Measurements from ENCODE around the gene NAA20. TPM values are rescaled to one million over a fixed set of nuclear protein-coding genes. Genes with fewer than 3 reads are reported as not detected.

Gene NAA20
- total and polyA plus RNA-seq, 2 donors (not counting 1 experiment from before 2014, with no cell fraction given) = 42.4 to 82.6 TPM

DNA sequence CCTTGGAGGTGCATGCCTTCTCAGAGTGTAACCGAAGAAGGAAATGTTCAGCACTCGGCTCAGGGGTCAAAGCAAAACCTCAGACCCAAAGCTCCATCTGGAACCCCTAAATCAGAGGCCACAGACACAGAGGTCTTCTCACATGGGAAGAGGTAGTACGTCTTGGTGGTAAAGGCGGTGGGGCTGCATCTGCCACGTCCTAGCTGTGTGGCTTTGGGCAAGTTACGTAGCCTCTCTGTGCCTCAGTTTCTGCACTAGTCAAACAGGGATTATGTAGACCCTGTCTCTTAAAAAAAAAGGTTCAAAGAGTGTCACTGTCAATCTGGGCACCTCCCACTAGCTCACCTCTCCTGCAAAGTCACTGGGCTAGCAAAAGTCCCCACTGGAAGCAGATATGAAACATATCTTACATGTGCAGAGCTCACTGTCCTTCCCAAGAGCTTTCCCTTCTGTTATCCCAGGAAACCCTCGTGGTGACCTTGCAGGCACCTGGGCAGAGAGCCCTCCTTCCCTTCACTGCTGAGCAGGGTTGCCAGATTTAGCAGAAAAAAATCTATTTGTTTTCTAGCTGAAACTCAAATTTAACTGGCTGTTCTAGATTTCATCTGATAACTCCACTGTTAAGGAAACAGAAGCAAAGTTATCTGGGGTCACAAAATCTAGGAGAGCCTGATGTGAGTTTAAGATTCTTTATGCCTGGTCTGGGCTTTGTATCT is 18.0 kb upstream of the NAA20 start:
- Histone ChIP-seq H3K4me3 (replicated peaks in 1 of 4; ENCODE audit: control extremely low read depth in 1 of 4, insufficient read depth in 1 of 4, low read depth in 3 of 4, low read length in 4 of 4) (no peak overlapping the region), H3K4me2 (ENCODE audit: extremely low read depth, insufficient read depth, low read length) (no peak overlapping the region), H3K4me1 (ENCODE audit: control insufficient read depth, extremely low read depth, insufficient read depth, low read length) (peaks cover 23% of the 10 kb centered on the region), H3K27me3 (ENCODE audit: control insufficient read depth, insufficient read depth, low read length) (no peaks in the 10 kb centered on the region), H2AFZ (ENCODE audit: low read length) (no peak overlapping the region), H3K27ac (ENCODE audit: insufficient read depth, low read length) (no peak overlapping the region), H3K36me3 (ENCODE audit: control insufficient read depth, insufficient read depth, low read length) (peaks cover 17% of the 10 kb centered on the region), H3K9ac (ENCODE audit: insufficient read depth, low read length) (no peak overlapping the region), H4K20me1 (ENCODE audit: control insufficient read depth, extremely low read depth, insufficient read depth, low read length) (no peaks in the 10 kb centered on the region), H3K9me3 (ENCODE audit: control insufficient read depth, insufficient read depth, low read depth, low read length) (no peaks in the 10 kb centered on the region), H3K79me2 (ENCODE audit: control insufficient read depth, insufficient read depth, low read length) (peaks cover 13% of the 10 kb centered on the region)
- no peak for DNase-seq (ENCODE audit: low read depth in 2 of 2)
- no peak for TF ChIP-seq CTCF (conservative IDR thresholded peaks at IDR 0.05 in 1 of 2, IDR thresholded peaks at IDR 0.05 in 1 of 2; ENCODE audit: low read depth in 1 of 2, low read length in 2 of 2)
- TF ChIP-seq EZH2 (IDR thresholded peaks at IDR 0.05; ENCODE audit: low read length, missing control alignments) = no peak

GRCh38 chr20:20000211-20000968 is 16.8 kb upstream of the NAA20 start:
- TF ChIP-seq CTCF (conservative IDR thresholded peaks at IDR 0.05 in 1 of 2, IDR thresholded peaks at IDR 0.05 in 1 of 2; ENCODE audit: low read depth in 1 of 2, low read length in 2 of 2) (no peak), EZH2 (IDR thresholded peaks at IDR 0.05; ENCODE audit: low read length, missing control alignments) (no peak)
- H3K4me2 ChIP-seq (ENCODE audit: extremely low read depth, insufficient read depth, low read length) = no peak overlapping the region
- H3K9me3 ChIP-seq (ENCODE audit: control insufficient read depth, insufficient read depth, low read depth, low read length) = no peaks in the 10 kb centered on the region
- peaks cover 9% of the 10 kb centered on the region for H3K79me2 ChIP-seq (ENCODE audit: control insufficient read depth, insufficient read depth, low read length)
- peaks cover 17% of the 10 kb centered on the region for H3K36me3 ChIP-seq (ENCODE audit: control insufficient read depth, insufficient read depth, low read length)
- no peak overlapping the region for H3K9ac ChIP-seq (ENCODE audit: insufficient read depth, low read length)
- no peak overlapping the region for H3K4me3 ChIP-seq (replicated peaks in 1 of 4; ENCODE audit: control extremely low read depth in 1 of 4, insufficient read depth in 1 of 4, low read depth in 3 of 4, low read length in 4 of 4)
- no peaks in the 10 kb centered on the region for H3K27me3 ChIP-seq (ENCODE audit: control insufficient read depth, insufficient read depth, low read length)
- H3K27ac ChIP-seq (ENCODE audit: insufficient read depth, low read length) = no peak overlapping the region
- H2AFZ ChIP-seq (ENCODE audit: low read length) = no peak overlapping the region
- H4K20me1 ChIP-seq (ENCODE audit: control insufficient read depth, extremely low read depth, insufficient read depth, low read length) = no peaks in the 10 kb centered on the region
- H3K4me1 ChIP-seq (ENCODE audit: control insufficient read depth, extremely low read depth, insufficient read depth, low read length) = peaks cover 13% of the 10 kb centered on the region
- DNase-seq (ENCODE audit: low read depth in 2 of 2) = no peak

All from fibroblast of lung (primary cell).